GM21390 (cell line): ENCODE results near the gene NPAS2.

ENCODE experiments used
- ATAC-seq: cut with Tn5 transposase; IDR thresholded peaks from one replicate; pipeline ENCODE4 v1.9.1; 2021; ENCODE audit not compliant: unreplicated experiment

The NPAS2 gene

DNA sequence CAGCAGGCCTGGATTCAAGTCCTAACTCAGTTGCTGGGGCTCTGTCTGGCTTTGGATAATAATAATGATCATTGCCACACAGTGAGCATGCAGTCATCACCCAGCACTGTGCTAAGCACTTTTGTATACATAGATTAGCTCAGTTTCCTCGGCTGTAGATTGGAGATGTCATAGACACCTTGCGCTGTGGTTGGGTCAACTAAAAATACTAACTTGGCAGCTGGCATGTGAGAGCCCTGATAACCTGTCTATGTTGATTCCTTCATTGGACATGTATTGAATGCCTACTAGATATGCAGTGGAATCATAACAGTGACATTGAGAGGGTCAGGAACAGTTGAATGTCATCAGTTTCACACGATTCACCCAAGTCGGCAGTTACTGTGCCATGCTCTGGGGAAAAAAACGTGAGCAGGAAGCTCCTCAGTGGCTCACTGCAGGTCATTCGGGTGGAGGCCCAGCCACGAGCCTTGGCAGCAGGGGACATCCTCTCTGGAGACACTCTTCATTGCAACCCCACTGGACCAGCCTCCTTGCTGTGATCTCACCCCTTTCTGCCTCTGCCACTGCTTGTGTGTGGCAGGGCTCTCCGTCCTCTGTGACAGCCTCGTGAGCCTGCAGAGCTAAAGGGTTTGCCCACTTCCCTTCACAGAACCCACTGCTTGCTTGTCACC, 85.3 kb downstream of the NPAS2 start:
- no peak for ATAC-seq

GRCh38 chr2:100906131-100906530, 86.2 kb downstream of the NPAS2 start:
- no peak for ATAC-seq

- no peak for ATAC-seq
Measured at GRCh38 chr2:100906679-100907078, 86.7 kb downstream of the NPAS2 start.

DNA sequence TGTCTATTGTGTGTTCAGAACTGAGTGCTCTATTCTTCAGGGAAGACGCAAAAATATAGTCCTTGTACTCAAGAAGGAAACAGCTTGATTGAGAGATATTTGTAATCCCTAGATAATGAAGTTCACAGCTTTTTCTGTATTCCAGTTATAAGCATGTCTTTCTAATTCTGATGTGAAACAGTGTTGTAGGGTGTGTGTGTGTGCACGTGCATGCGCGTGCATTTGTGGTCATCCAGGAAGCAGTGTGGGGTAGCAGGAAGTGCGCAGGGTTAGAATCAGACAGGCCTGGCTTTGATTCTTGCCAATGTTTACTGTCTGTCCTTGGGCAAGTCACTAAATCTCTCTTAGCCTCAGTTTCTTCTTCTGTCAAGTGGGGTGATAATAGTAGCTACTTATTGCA, 87.9 kb downstream of the NPAS2 start:
- ATAC-seq: no peak

- no peak for ATAC-seq
Measured at GRCh38 chr2:100909534-100910081, 89.7 kb downstream of the NPAS2 start.

DNA sequence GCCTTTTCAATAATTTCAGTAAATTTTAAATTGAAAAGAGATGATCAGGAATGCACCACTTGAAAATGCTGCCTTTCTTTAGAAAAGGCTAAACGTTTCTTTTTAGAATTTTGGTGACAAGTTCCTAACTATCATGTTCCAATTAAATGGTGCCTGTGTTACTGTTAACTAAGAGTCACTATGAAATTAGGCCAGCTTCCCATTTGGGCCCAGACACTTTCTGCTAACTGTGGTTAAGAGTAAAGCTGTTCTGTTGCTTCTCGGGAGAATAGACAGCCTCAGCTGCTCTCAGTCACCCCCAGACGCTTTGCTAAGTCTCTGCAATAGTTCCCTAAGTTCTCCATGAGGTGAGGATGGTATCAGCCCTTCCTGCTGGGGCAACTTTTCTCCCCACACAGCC, 90.2 kb downstream of the NPAS2 start:
- no peak for ATAC-seq

DNA sequence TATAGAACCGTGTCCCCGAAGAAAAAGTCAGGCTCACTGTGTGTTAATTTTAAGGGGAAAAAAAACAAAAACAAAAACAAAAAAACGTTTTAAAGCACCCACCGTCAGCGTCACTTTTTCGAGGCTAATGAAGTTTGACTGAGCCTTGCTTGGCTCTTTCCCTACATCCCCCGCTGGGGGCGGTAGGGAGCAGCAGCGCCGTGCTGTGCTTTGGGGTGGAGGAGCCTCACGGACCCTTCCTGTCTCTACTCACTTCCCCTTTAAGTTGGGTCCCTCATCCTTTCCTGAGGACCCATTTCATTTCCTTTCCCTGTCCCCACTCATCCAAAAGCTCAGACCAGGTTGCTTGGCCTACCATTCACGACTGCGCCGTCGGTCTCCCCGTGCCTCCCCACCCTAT, 99.4 kb downstream of the NPAS2 start:
- no peak for ATAC-seq

DNA sequence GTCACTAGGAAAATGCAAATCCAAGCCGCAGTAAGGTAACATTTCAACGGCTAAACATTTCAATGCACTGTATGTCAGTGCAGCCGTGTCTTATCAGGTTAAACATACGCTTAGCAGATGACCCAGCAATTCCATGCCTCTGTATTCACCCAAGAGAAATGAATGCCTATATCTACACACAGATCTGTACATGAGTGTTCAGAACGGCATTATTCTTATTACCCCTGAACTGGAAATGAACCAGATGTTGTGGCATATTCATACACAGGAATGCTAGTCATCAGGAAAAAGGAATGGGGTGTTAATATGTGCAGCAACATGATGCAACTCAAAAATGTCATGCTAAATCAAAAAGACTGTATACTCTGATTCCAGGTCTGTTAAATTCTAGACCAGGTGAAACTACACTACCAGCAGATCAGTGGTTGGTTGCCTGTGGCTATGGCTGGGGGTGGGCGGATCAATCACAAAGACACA, 101.8 kb downstream of the NPAS2 start:
- no peak for ATAC-seq

- no peak for ATAC-seq
Measured at GRCh38 chr2:100923461-100924060, 103.6 kb downstream of the NPAS2 start.

DNA sequence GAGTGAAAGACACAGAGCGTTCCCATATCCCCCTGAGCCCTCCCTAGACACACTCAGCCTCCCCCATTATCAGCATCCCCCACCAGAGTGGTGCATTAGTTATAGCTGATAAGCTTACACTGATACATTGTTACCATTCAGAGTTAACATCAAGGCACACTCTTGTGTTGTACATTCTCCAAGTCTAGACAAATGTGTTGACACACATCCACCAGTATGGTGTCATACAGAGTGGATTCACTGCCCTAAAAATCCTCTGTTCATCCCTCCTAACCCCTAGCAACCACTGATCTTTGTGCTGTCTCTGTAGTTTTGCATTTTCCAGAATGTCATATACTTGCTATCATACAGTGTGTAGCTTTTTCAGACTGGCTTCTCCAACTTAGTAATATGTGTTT, 104.2 kb downstream of the NPAS2 start:
- no peak for ATAC-seq

DNA sequence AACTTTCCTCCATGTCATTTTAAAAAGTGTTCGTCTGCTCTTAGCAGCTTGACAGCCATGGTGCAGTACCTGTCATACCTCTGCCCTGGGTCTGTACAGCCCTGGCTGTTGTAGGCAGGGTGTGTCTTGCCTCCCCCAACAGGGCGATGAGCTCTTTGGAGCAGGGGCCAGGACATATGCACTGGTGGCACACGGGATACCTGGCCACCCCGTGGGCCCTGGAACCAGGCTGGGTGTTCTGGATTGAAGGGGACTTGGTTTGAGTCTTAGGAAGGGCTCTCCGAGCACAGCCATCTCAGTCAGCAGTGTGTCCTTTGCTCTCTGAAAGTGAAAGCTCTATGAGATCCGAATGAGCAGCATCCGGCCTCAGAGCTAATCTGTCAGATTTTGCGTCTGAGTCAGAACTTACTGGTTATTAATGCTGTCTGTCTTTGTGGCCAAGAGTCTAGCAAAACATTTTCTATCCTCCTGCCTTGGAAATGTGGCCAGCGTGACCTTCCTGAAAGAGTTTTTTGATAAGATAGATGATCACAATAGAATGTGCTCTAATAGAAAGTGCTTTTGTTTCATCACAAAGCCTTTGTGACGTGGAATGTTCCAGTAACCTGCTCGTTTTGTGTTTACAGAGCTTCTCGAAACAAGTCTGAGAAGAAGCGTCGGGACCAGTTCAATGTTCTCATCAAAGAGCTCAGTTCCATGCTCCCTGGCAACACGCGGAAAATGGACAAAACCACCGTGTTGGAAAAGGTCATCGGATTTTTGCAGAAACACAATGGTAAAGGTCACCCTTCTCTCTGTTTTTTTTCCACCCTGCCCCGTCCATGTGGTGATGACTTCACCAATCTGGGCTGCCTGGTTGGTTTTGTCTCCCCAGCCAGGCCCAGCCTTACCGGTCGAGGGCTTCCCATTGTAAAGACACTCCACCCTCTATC, 104.8 kb downstream of the NPAS2 start:
- no peak for ATAC-seq

GRCh38 chr2:100928235-100928634, 108.3 kb downstream of the NPAS2 start:
- ATAC-seq: no peak

DNA sequence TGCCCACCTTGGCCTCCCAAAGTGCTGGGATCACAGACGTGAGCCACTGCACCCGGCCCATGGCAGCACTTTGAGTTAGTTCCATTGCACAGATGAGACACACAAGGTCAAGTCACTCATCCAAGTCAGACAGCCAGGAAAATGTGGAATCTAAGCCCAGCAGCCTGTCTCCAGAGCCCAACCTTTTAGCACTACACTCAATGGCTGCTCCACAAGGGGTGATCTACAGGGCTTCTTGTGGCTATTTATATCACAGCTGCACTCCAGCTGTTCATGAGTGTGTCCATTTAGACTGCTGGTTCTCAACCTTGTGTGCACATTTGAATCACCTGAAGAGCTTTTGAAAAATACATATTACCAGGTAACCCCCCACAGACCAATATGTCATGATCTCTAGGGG, 109.2 kb downstream of the NPAS2 start:
- no peak for ATAC-seq

DNA sequence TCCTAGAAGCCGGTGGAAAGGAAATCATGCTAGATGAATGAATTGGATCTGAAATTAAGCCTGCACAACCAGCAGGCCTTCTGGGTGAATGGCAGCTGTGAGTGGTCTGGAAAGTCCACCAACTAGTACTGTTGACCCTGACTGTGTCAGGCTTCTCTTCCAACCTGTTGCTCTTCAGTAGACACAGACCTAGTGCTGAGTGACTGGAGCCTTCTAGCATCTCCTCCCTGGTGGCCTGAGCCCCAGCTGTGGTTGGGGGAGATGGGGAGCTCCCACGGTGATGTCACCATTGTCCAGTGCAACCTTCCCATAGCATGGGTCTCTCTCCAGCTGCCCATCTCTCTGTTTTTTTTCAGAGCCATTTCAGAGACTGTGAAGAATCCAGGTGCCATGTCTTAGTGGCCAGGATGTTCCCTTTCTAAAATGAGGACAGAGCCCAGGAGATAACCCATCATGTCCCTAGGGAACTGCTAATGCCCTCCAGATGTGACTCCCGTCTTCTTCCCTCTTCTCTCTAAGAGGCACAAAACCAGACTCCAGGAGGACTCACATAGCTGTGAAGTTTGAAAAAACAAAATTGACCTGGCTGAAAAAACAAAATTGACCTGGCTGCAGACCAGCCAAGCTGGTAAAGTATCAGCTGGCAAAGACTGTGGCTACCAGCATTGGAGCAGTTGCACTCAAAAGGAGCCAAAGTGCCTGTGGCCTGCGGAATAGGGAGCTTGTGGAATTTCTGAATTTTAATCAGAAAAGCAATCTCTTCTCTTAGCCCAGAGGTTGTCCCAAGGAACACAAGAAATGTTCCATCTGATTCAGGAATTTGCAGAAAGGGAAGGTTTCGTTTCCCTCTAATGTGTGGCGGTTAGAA, 114.8 kb downstream of the NPAS2 start:
- no peak for ATAC-seq

DNA sequence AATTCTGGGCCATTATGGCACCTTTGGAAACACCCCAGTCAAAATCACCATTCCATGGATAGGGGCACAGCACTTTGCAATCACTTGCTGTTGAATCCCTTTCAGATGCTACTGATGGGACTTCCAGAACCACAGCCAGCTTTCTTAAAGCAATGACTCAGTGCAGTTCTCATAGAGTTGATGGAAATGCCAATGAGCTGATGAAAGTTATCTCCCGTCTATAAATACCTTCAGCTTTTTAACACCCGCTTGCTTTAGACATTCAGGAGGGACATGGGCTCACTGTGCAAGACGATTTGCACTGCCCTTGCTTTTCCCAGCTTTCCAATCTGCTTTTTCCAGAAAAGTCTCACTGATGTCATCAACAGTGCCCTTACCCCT, 115.4 kb downstream of the NPAS2 start:
- ATAC-seq: no peak

DNA sequence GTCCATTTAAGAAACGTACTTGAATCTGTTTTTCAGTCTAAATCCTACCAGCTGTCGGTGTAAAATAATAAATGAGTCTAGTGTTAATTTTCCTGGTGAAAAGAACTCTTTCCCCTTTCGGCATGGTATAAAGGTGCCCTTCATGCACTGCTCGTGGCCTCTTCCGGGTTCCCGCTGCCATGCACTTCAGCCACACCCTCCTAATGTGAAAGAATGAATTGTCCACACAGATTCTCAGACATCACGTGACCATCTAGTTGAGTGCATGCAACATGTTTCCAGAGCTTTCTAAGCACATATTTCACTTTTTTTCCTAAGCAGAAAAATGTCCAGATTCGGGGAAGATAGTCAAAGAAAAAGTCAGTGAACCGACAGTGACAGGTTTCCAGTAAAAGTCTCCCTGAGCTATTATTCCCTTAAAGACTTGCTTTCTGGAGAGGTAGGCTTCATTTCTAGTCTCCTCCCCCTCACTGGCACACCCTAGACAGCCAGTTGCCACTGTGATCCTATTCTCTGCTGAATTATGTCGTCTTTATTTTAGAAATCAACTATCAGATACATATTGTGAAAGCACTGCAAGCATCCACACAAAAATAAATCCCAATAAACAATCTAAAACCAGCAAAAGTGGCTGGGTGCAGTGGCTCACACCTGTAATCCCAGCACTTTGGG, 116.3 kb downstream of the NPAS2 start:
- ATAC-seq: no peak

DNA sequence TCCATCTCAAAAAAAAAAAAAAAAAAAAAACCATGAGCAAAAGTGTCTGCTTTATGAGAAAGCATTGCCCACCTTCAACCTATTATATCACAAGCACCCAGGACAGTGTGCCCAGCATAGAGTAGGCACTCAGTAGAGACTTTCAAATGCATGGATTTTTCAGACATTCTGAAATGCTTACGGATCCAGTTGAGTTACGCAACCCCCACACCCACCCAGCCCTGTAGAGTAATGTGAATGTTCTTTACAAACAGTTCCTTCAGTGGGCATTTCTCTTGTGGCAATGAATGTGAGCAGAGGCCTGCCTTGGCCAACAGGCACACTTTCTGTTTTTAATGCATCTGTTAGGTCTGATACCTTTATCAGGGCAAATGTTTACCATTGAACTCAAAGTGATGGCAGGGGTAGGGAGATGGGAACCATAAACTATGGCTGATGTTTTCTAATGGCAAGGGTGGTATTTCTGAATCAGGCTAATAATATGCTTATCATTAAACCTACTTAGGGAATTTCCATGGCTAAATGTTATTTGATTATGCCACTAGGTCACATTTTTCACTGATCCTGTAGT, 117.1 kb downstream of the NPAS2 start:
- no peak for ATAC-seq

- ATAC-seq: no peak
Measured at GRCh38 chr2:100938031-100939026, 118.4 kb downstream of the NPAS2 start.

DNA sequence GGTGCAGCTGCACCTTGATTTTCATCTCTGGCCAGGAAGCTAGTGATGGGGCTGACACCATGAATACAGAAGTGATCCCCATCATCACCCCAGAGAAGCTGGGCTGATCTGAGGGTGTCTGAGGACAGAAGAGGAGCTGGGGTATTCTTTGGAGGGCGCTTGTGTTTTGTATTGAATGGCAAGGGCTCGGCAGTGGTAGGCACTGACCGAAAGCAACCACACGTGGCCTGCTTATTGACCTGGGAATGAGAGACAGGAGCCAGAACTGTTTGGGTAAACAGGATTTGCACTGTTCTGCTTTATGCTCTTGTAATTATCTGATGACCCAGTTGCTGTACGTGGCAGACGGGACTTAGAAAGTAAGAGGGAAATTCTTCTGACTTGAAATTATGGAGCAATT, 119.5 kb downstream of the NPAS2 start:
- ATAC-seq: no peak
